Mesothelial cell of epicardium (in vitro differentiated cells): ENCODE measurements around the gene PPIH. TPM values are rescaled to one million over a fixed set of nuclear protein-coding genes. Genes with fewer than 3 reads are reported as not detected.
"Not testable (repeated sequence)": the region's sequence is repeated elsewhere in the genome, so short reads cannot be mapped to it uniquely, and the experiment has no call there.

Experiments
- DNase-seq, 2 experiments: peaks; one replicate each; pipeline ENCODE4 v3.0.0; 2021; ENCODE audit warnings: low spot score in 2 of 2; ENCODE audit not compliant: unreplicated experiment in 2 of 2
- H3K27ac Mint-ChIP-seq: 2 replicates; pipeline ENCODE4 v1.8.0; 2021; ENCODE audit warnings: mixed read lengths
- H3K27me3 Mint-ChIP-seq: 2 replicates; pipeline ENCODE4 v1.8.0; 2021; ENCODE audit warnings: low read depth, mixed read lengths
- H3K36me3 Mint-ChIP-seq: 2 replicates; pipeline ENCODE4 v1.8.0; 2021; ENCODE audit warnings: mixed read lengths
- H3K4me1 Mint-ChIP-seq: 2 replicates; pipeline ENCODE4 v1.8.0; 2021; ENCODE audit warnings: mixed read lengths
- H3K4me3 Mint-ChIP-seq: 2 replicates; pipeline ENCODE4 v1.8.0; 2021; ENCODE audit warnings: mild to moderate bottlenecking, moderate library complexity, mixed read lengths
- H3K9me3 Mint-ChIP-seq: 2 replicates; pipeline ENCODE4 v1.8.0; 2021; ENCODE audit warnings: mixed read lengths
- CTCF ChIP-seq: fragments of 200-600 bp; sonication (generic); IDR thresholded peaks from one replicate; pipeline ENCODE4 v1.5.0; 2021; ENCODE audit warnings: antibody characterized with exemption; ENCODE audit not compliant: unreplicated experiment
- total RNA-seq: library from RNA; stranded (reverse); gene quantifications from 3 replicates; pipeline ENCODE4 v1.2.1, GENCODE V29; 2021

The PPIH gene
- total RNA-seq, 1 donor from 2014 or later = 42.5 TPM

DNA sequence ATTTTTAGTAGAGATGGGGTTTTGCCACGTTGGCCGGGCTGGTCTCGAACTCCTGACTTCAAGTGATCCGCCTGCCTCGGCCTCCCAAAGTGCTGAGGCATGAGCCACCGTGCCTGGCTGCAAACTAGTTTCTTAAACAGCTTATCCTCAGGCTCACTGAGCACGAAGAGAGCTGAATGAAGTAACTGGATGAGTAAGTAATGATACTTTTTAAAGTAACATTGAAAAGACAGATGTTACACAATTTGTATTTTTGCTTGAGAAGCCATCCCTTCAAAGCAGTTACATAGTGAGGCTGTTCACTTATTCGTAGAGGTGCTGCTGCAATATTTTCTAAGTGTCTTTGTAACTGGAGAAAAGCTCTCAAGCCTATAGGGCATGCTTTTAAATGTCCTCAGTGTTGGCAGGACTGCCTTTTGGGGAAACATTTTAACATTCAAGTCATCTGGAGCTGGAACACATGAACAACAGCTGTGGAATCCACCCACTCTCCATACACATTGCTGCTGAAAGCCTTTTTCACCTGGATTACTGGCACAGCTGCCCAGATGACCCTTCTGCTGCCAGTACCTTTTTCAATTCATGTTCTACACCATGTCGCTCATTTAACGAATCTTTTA, 21.3 kb downstream of the PPIH start:
- no peak for DNase-seq
- no peak for TF ChIP-seq CTCF
- H3K4me1 Mint-ChIP-seq = peaks cover 26% of the 10 kb centered on the region
- H3K36me3 Mint-ChIP-seq = peaks cover 9% of the 10 kb centered on the region
- H3K27ac Mint-ChIP-seq = no peak overlapping the region
- H3K4me3 Mint-ChIP-seq = no peak overlapping the region
- no peaks in the 10 kb centered on the region for H3K27me3 Mint-ChIP-seq
- no peaks in the 10 kb centered on the region for H3K9me3 Mint-ChIP-seq

GRCh38 chr1:42680055-42680454, 21.8 kb downstream of the PPIH start:
- Mint-ChIP-seq H3K27me3 (no peaks in the 10 kb centered on the region), H3K9me3 (no peaks in the 10 kb centered on the region), H3K27ac (no peak overlapping the region), H3K36me3 (peaks cover 4% of the 10 kb centered on the region), H3K4me3 (peak overlapping the region; percentile 92), H3K4me1 (peaks cover 32% of the 10 kb centered on the region)
- TF ChIP-seq CTCF = no peak
- no peak for DNase-seq

- Mint-ChIP-seq H3K36me3 (no peaks in the 10 kb centered on the region), H3K9me3 (no peaks in the 10 kb centered on the region), H3K27me3 (no peaks in the 10 kb centered on the region), H3K4me3 (peak overlapping the region; percentile 92), H3K27ac (peak overlapping the region; percentile 95), H3K4me1 (peaks cover 40% of the 10 kb centered on the region)
- DNase-seq = no peak
- TF ChIP-seq CTCF = no peak
Observed at GRCh38 chr1:42680921-42681683, 22.9 kb downstream of the PPIH start.

DNA sequence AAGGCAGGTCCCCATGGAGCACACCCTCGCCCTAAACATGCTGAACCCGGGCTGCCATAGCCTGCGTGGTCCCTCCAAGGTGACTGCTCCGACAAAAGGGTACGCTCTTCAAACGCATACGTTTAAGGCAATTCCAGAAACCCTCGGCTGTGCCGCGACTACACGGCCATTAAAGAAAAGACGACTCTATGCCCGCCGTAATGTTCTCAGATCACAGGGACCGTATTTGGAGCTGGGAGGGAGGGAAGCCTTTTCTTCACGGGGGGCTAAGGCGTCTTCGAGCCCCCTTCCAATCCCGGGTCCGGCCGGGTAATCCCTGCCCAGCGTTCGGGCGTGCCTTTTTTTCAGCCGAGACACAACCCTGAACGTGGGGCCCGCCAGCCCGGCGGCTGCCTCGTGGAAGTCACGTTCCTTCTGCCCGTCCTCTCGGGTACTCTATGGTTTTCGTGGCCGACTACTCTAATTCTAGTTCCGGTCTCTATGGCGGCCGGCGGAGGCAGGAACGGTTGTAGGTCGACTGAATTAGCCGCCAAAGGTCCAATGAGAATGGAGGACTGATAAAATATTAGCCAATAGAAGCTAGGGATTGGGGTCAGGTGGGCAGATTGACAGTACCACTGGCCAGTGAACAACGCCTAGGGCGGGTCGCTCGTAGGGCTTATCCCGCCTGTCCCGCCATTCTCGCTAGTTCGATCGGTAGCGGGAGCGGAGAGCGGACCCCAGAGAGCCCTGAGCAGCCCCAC, 23.7 kb downstream of the PPIH start, which contains the start of gene YBX1:
TSS of gene YBX1 (plus strand) at position 678 of the 743 bp plus-strand sequence. CDS start 148 bp downstream, outside the sequence.
- no peak for TF ChIP-seq CTCF
- peaks cover 47% of the 10 kb centered on the region for H3K4me1 Mint-ChIP-seq
- no peaks in the 10 kb centered on the region for H3K27me3 Mint-ChIP-seq
- H3K27ac Mint-ChIP-seq = peak within 1 kb of the TSS; percentile 95
- no peaks in the 10 kb centered on the region for H3K9me3 Mint-ChIP-seq
- DNase-seq = peak; percentile 88 to 97
- H3K4me3 Mint-ChIP-seq = peak within 1 kb of the TSS; percentile 92
- H3K36me3 Mint-ChIP-seq = no peaks in the 10 kb centered on the region

- Mint-ChIP-seq H3K27ac (peak overlapping the region; percentile 95), H3K4me1 (peaks cover 48% of the 10 kb centered on the region), H3K4me3 (peak overlapping the region; percentile 92)
- H3K9me3 Mint-ChIP-seq, H3K27me3 Mint-ChIP-seq, DNase-seq, H3K36me3 Mint-ChIP-seq: not testable (repeated sequence)
Observed at GRCh38 chr1:42682484-42682738, 24.2 kb downstream of the PPIH start.
